ENCODE measurements around the gene KCNMB2. TPM values are rescaled to one million over a fixed set of nuclear protein-coding genes. Genes with fewer than 3 reads are reported as not detected.
"Not testable (repeated sequence)": the region's sequence is repeated elsewhere in the genome, so short reads cannot be mapped to it uniquely, and the experiment has no call there.

KCNMB2 gene
- total RNA-seq: not detected

GRCh38 chr3:178536211-178537079 is at the start of gene KCNMB2:
TSS of gene KCNMB2 (plus strand) at chr3:178536436.
- DNase-seq: no peak

DNA sequence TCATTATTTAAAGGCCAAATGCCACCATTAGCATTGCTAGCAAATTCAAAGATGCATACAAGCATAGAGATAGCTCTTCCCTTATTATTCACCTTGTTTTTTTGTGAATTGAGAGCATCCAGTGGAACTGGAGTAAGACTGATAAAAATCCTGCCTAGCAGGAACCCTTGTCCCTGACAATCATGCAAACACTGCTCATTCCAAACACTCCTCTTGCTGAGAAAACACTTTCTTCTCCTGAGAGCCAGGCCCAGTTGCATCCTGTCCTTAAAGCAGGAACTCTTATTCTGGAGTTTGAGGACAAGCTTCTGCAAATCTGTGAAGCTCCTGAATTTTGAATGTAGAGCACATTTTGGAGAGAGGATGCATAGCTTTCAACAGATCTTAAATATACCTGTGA is 49.3 kb upstream of the KCNMB2 start:
- DNase-seq: no peak

- DNase-seq: no peak
Observed at GRCh38 chr3:178487752-178488151, 48.5 kb upstream of the KCNMB2 start.

- no peak for DNase-seq
Observed at GRCh38 chr3:178491751-178492150, 44.5 kb upstream of the KCNMB2 start.

- no peak for DNase-seq
Observed at GRCh38 chr3:178492491-178492890, 43.7 kb upstream of the KCNMB2 start.

GRCh38 chr3:178494386-178494785 is 41.9 kb upstream of the KCNMB2 start:
- DNase-seq: no peak

DNA sequence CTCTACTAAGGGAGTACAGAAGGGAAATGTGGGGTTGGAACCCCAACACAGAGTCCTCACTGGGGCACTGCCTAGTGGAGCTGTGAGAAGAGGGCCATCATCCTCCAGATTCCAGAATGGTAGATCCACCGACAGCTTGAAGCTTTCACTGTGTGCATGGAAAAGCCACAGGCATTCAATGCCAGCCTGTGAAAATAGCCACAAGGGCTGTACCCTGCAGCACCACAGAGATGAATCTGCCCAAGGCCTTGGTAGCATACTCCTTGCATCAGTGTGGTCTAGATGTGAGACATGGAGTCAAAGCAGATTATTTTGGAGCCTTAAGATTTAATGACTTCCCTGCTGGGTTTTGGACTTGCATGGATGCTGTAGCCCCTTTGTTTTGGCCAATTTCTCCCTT is 39.3 kb upstream of the KCNMB2 start:
- DNase-seq: no peak

DNA sequence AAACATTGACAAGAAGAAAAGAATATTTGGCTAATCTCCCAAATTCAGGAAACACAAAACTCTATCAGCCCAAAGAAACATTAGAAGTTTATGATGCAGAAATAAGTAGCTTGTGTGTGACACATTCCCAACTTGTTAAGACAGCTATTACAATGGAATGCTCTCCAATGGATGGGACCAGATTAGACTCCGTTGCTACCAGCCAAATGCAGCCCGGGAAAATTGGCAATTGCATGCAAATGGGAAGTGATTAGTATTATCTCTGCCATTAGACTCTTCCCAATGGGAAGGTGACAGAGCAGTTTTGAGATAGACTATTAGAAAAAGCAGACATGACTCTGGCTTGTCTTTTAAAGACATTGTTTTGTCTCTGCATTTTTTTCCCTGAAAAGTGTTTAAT is 37.4 kb upstream of the KCNMB2 start:
- DNase-seq: no peak

DNA sequence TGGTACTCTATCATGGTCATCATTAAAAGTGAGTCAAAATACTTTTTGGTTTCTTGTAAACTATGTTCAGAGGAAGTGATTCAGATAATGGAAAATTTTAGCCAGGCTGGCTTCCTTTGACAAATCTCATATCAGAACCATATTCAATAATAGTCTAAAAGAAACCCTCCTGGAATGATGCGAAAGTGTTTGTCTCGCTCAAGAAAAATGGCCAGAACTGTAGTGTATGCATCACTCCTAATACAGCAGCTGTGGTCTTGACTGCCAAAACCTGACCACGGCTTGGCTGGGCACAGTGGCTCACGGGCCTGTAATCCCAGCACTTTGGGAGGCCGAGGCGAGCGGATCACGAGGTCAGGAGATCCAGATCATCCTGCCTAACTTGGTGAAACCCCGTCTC is 35.6 kb upstream of the KCNMB2 start:
- no peak for DNase-seq

DNA sequence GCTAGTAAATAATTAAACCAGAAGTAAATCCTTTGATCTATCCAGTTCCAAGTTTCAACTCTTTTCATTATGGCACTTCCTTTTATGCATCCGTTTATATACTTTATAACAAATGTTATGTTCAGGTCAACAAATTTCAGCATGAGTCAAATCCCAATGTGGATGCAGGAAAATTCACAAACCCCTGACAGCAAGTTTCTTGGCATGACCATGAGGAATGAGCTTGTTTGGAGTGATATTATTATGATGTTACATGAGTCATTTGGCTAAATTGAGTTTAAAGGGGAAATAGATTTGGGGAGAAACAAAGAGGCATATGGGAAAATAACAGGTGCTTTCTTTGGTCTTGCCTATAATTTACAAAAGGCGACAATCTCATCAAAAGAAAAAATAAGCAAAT is 32.1 kb upstream of the KCNMB2 start:
- no peak for DNase-seq

DNA sequence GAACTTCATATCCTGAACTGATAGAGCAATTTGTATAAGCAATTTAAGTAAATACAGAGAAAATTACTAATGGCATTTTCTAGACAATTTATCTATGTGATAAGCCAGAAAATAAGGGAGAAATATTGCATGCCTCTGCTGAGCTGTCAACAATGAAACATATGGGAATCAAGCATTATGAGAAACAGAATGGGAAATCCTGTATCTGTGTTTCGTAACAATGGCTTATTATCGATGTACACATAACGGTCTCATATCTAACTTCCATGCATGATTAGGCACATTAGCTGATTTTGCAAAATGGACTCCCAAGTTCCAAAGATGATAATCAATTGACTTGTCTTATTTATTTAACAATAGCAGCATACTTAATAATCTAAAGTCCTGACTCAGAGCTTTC is 30.4 kb upstream of the KCNMB2 start:
- DNase-seq: no peak

GRCh38 chr3:178507507-178508442 is 28.5 kb upstream of the KCNMB2 start:
- no peak for DNase-seq

GRCh38 chr3:178508443-178508825 is 27.8 kb upstream of the KCNMB2 start:
- DNase-seq: no peak

- no peak for DNase-seq
Observed at GRCh38 chr3:178510496-178510895, 25.7 kb upstream of the KCNMB2 start.

- DNase-seq: no peak
Observed at GRCh38 chr3:178512647-178513046, 23.6 kb upstream of the KCNMB2 start.

- no peak for DNase-seq
Observed at GRCh38 chr3:178513546-178514380, 22.5 kb upstream of the KCNMB2 start.

DNA sequence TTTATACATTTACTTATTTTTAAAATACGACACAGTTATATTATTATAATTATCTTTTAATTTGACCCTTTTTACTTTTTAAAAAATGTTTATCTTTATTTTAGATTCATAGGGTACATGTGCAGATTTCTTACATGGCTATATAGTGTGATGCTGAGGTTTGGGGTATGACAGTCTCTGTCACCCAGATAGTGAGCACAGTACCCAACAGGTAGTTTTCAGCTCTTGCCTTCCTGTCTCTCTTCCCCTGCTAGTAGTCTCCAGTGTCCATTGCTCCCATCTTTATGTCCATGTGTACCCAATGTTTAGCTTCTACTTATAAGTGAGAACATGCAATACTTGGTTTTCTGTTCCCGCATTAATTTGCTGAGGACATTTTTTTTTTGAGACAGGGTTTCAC is 21.8 kb upstream of the KCNMB2 start:
- no peak for DNase-seq

- DNase-seq: not testable (repeated sequence)
Observed at GRCh38 chr3:178515076-178515744, 21.0 kb upstream of the KCNMB2 start.

- DNase-seq: no peak
Observed at GRCh38 chr3:178517665-178518334, 18.4 kb upstream of the KCNMB2 start.

GRCh38 chr3:178518660-178519396 is 17.4 kb upstream of the KCNMB2 start:
- DNase-seq: no peak

GRCh38 chr3:178519701-178520100 is 16.5 kb upstream of the KCNMB2 start:
- no peak for DNase-seq
